B cell (primary cell): ENCODE data around the gene LPCAT3. TPM values are rescaled to one million over a fixed set of nuclear protein-coding genes. Genes with fewer than 3 reads are reported as not detected.

ENCODE experiments used
- ATAC-seq: fragments of 200-7000 bp; cut with Tn5 transposase; one replicate; pipeline ENCODE4 v1.10.0; 2021; ENCODE audit warnings: low read depth, mild to moderate bottlenecking, moderate number of reproducible peaks, moderate library complexity
- CTCF ChIA-PET: fragments of 350-600 bp; sonication (Branson Sonifier 250); formaldehyde crosslinking; loops from one replicate; lab custom pipeline; 2021; ENCODE audit warnings: antibody characterized with exemption, inconsistent platforms; lab: Charles Lee
- POLR2A ChIA-PET: fragments of 350-600 bp; sonication (Branson Sonifier 250); formaldehyde crosslinking; loops from one replicate; lab custom pipeline; 2021; ENCODE audit warnings: antibody characterized with exemption; lab: Charles Lee
- DNase-seq: peaks from one replicate; pipeline ENCODE4 v3.0.0; 2013
- H2AFZ ChIP-seq: 2 replicates; pipeline ENCODE4 v1.6.1; 2012; ENCODE audit warnings: mild to moderate bottlenecking, low read depth, low read length; ENCODE audit not compliant: insufficient read depth, poor library complexity, severe bottlenecking
- H3K27ac ChIP-seq, 2 donors: 1 replicate in 1 of 2; 2 replicates in 1 of 2; pipeline ENCODE4 v1.5.1; 2012 to 2013; ENCODE audit warnings: low read length in 2 of 2, mild to moderate bottlenecking in 2 of 2, moderate library complexity in 1 of 2
- H3K27me3 ChIP-seq, 4 experiments: fragments of 200-600 bp in 1 of 4; sonication (generic) in 1 of 4; replicated peaks in 1 of 4; 1 replicate in 2 of 4; 2 replicates in 2 of 4; pipeline versions ENCODE4 v1.6.1 to v1.7.0; 2013 to 2016; ENCODE audit warnings: low read length in 3 of 4, mild to moderate bottlenecking in 2 of 4, mixed read lengths in 1 of 4, moderate library complexity in 1 of 4; ENCODE audit not compliant: insufficient read depth in 4 of 4, control insufficient read depth in 3 of 4; ENCODE audit errors: control extremely low read depth in 1 of 4
- H3K36me3 ChIP-seq, 2 experiments: replicated peaks in 1 of 2; 1 replicate in 1 of 2; 2 replicates in 1 of 2; pipeline versions ENCODE4 v1.6.1 to v1.7.1; 2013; ENCODE audit warnings: low read length in 1 of 2; ENCODE audit not compliant: insufficient read depth in 2 of 2, control insufficient read depth in 1 of 2; ENCODE audit errors: control extremely low read depth in 1 of 2, extremely low read depth in 1 of 2
- H3K4me1 ChIP-seq, 2 donors: fragments of 200-600 bp in 1 of 2; sonication (generic) in 1 of 2; 1 replicate in 1 of 2; 2 replicates in 1 of 2; pipeline versions ENCODE4 v1.5.1 to v1.6.1; 2013 to 2017; ENCODE audit warnings: low read length in 2 of 2; ENCODE audit not compliant: control insufficient read depth in 2 of 2, insufficient read depth in 2 of 2
- H3K4me2 ChIP-seq: replicated peaks from 2 replicates; pipeline ENCODE3; 2012; ENCODE audit warnings: mild to moderate bottlenecking, low read depth, low read length; ENCODE audit not compliant: poor library complexity, severe bottlenecking
- H3K4me3 ChIP-seq, 5 experiments: fragments of 200-600 bp in 1 of 5; sonication (generic) in 1 of 5; 1 replicate in 3 of 5; 2 replicates in 2 of 5; pipeline versions ENCODE4 v1.5.1 to v1.7.0; 2011 to 2016; ENCODE audit warnings: low read length in 4 of 5, mild to moderate bottlenecking in 4 of 5, low read depth in 2 of 5, control low read depth in 1 of 5, moderate library complexity in 1 of 5; ENCODE audit not compliant: insufficient read depth in 1 of 5; ENCODE audit errors: control extremely low read depth in 1 of 5, extremely low read depth in 1 of 5
- H3K79me2 ChIP-seq: fragments of 200-600 bp; sonication (generic); one replicate; pipeline ENCODE4 v1.6.0; 2016; ENCODE audit warnings: low read length; ENCODE audit not compliant: control insufficient read depth, insufficient read depth
- H3K9ac ChIP-seq: fragments of 200-600 bp; sonication (generic); 2 replicates; pipeline ENCODE4 v1.6.1; 2017; ENCODE audit warnings: mild to moderate bottlenecking, low read length, moderate library complexity
- H3K9me3 ChIP-seq, 3 donors: one replicate each; pipeline versions ENCODE4 v1.6.1 to v1.7.1; 2013; ENCODE audit warnings: low read length in 2 of 3; ENCODE audit not compliant: control insufficient read depth in 2 of 3, insufficient read depth in 1 of 3; ENCODE audit errors: control extremely low read depth in 1 of 3
- H4K20me1 ChIP-seq: 2 replicates; pipeline ENCODE4 v1.6.0; 2012; ENCODE audit warnings: mild to moderate bottlenecking, low read length; ENCODE audit not compliant: insufficient read depth, control insufficient read depth, poor library complexity, severe bottlenecking
- H3K27ac Mint-ChIP-seq: one replicate; pipeline ENCODE4 v1.8.0; 2021; ENCODE audit warnings: mixed read lengths
- H3K27me3 Mint-ChIP-seq: one replicate; pipeline ENCODE4 v1.8.0; 2021; ENCODE audit warnings: mixed read lengths
- H3K4me1 Mint-ChIP-seq: one replicate; pipeline ENCODE4 v1.8.0; 2021; ENCODE audit warnings: mixed read lengths
- H3K4me3 Mint-ChIP-seq: one replicate; pipeline ENCODE4 v1.8.0; 2021; ENCODE audit warnings: mixed read lengths
- H3K9me3 Mint-ChIP-seq: one replicate; pipeline ENCODE4 v1.8.0; 2022; ENCODE audit warnings: mixed read lengths; ENCODE audit not compliant: insufficient read depth
- CTCF ChIP-seq: fragments of 200-600 bp; IDR thresholded peaks from one replicate; pipeline ENCODE4 v1.8.0; 2022; ENCODE audit warnings: antibody characterized with exemption, mild to moderate bottlenecking
- EZH2 ChIP-seq: IDR thresholded peaks from 2 replicates; pipeline ENCODE4 v1.6.1; 2012; ENCODE audit warnings: borderline replicate concordance, low read depth, mild to moderate bottlenecking, moderate library complexity, low read length; ENCODE audit not compliant: insufficient read depth, poor library complexity, severe bottlenecking
- WGBS: methylation state at CpG from one replicate; pipeline ENCODE4 v1.1.5; 2013; ENCODE audit warnings: missing lambda C conversion rate; ENCODE audit not compliant: insufficient coverage; 5-methylcytosine and 5-hydroxymethylcytosine counted together
- intact Hi-C: fragments of 100-400 bp; cut with micrococcal nuclease; formaldehyde crosslinking; loops from one replicate; pipeline ENCODE4 v1.10.0; 2022
- polyA plus RNA-seq: library from polyadenylated mRNA; depleted of rRNA; stranded (reverse); fragments of >200 nt; gene quantifications from 2 replicates; pipeline ENCODE4 v1.2.3, GENCODE V29; 2012
- total RNA-seq, 2 donors: library from RNA; stranded (reverse); fragments of 120-200 nt in 1 of 2; gene quantifications; 1 replicate in 1 of 2; 2 replicates in 1 of 2; pipeline versions ENCODE4 v1.2.3 to v1.2.4, GENCODE V29; 2013 to 2022

Gene LPCAT3
- total and polyA plus RNA-seq, 2 donors (not counting 1 experiment from before 2014, with no cell fraction given), result 17.6 to 26.2 TPM

DNA sequence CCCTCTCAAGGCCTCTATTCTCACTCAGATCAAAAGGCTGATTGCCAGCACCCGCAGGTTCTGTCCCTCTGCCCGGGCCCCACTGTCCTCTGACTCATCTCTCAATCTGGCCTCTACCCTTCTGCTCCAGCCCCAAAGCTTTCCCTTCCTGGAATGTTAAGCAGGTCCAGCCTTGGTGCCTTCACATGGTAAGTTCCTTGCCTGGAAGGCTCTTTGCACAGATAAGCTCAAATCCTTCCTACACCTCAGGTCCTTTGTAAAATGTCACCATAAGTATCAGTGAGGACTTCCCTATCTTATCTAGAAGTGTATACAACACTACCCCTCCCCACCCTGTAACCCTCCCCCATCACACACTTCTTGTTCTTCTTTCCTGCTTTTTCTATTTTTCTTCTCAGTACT, 22.2 kb downstream of the LPCAT3 start:
- 87% methylated on average over 2 of the region's 2 CpGs for WGBS

GRCh38 chr12:6987956-6988553, 30.2 kb downstream of the LPCAT3 start:
- DNase-seq (no peak), ATAC-seq (no peak)
- TF ChIP-seq CTCF, result no peak
- no peak overlapping the region for H3K4me3 ChIP-seq
- H3K4me1 ChIP-seq, result no peaks in the 10 kb centered on the region
- no peak overlapping the region for H2AFZ ChIP-seq
- no peak overlapping the region for H3K27ac Mint-ChIP-seq
- H3K9me3 Mint-ChIP-seq, result no peaks in the 10 kb centered on the region
- H3K27me3 Mint-ChIP-seq, result no peaks in the 10 kb centered on the region
- no peak overlapping the region for H3K27ac ChIP-seq
- ChIA-PET POLR2A (no interaction called here), CTCF (no interaction called here)
- no peaks in the 10 kb centered on the region for H3K9me3 ChIP-seq
- no peaks in the 10 kb centered on the region for H3K27me3 ChIP-seq
- H3K9ac ChIP-seq, result no peak overlapping the region
- H3K36me3 ChIP-seq, result peaks cover 4 to 25% of the 10 kb centered on the region in 2 experiments
- 97% methylated on average over 10 of the region's 11 CpGs for WGBS
- H3K4me2 ChIP-seq, result no peak overlapping the region
- intact Hi-C loops, result no loop called here
- no peaks in the 10 kb centered on the region for H3K4me1 Mint-ChIP-seq
- peaks cover 10% of the 10 kb centered on the region for H3K79me2 ChIP-seq
- H3K4me3 Mint-ChIP-seq, result no peak overlapping the region
- no peaks in the 10 kb centered on the region for H4K20me1 ChIP-seq

More for the DNA sequence above, 22.2 kb downstream of the LPCAT3 start:
- Mint-ChIP-seq H3K9me3 (no peaks in the 10 kb centered on the region), H3K27me3 (no peaks in the 10 kb centered on the region), H3K4me1 (no peaks in the 10 kb centered on the region), H3K27ac (no peak overlapping the region), H3K4me3 (no peak overlapping the region)
- Histone ChIP-seq H3K27me3 (no peaks in the 10 kb centered on the region), H4K20me1 (no peaks in the 10 kb centered on the region), H3K79me2 (peaks cover 16% of the 10 kb centered on the region), H3K4me3 (no peak overlapping the region), H3K9ac (no peak overlapping the region), H3K36me3 (peaks cover 0 to 22% of the 10 kb centered on the region in 2 experiments), H2AFZ (no peak overlapping the region), H3K4me1 (no peaks in the 10 kb centered on the region), H3K27ac (no peak overlapping the region), H3K4me2 (no peak overlapping the region), H3K9me3 (no peaks in the 10 kb centered on the region)
- POLR2A ChIA-PET, result no interaction called here
- TF ChIP-seq EZH2 (no peak), CTCF (no peak)
- intact Hi-C loops, result no loop called here
- CTCF ChIA-PET, result no interaction called here
- DNase-seq, result no peak
- ATAC-seq, result no peak
